ENCODE results near the gene BCKDHB.

BCKDHB gene

DNA sequence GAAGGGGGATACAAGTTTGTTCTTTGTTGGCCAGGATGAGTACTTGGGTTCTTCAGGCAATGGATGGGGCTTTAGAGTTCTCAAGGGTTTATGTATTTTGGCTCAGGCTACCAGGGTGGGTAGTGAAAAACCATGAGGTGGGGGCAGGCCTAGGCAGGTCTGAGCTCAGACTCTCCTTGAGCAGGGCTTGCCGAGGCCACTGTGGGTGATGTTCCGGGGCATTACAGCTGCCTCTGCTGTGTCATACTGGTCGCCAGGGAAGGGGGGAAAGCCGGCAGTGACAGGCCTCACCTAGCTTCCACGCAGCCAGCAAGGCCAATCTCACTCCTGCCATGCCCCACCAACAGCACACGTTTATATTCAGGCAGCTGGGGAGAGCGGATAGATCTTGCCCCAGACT is 79.6 kb downstream of the BCKDHB start:
- Histone ChIP-seq H3K27me3 (replicated peaks; ENCODE audit: control insufficient read depth, insufficient read depth, low read length) (no peaks in the 10 kb centered on the region), H3K4me3 (replicated peaks; ENCODE audit: low read depth, low read length) (no peak overlapping the region), H3K36me3 (ENCODE audit: control insufficient read depth, insufficient read depth, low read length) (no peaks in the 10 kb centered on the region)
- TF ChIP-seq CTCF (IDR thresholded peaks at IDR 0.05; ENCODE audit: insufficient read depth, low read length, poor library complexity, severe bottlenecking) = no peak
- DNase-seq (ENCODE audit: extremely low read depth, insufficient read length) = no peak

GRCh38 chr6:80196906-80197305 is 90.4 kb downstream of the BCKDHB start:
- no peaks in the 10 kb centered on the region for H3K27me3 ChIP-seq (replicated peaks; ENCODE audit: control insufficient read depth, insufficient read depth, low read length)
- DNase-seq (ENCODE audit: extremely low read depth, insufficient read length) = no peak
- no peak overlapping the region for H3K4me3 ChIP-seq (replicated peaks; ENCODE audit: low read depth, low read length)
- no peak for TF ChIP-seq CTCF (IDR thresholded peaks at IDR 0.05; ENCODE audit: insufficient read depth, low read length, poor library complexity, severe bottlenecking)
- no peaks in the 10 kb centered on the region for H3K36me3 ChIP-seq (ENCODE audit: control insufficient read depth, insufficient read depth, low read length)

DNA sequence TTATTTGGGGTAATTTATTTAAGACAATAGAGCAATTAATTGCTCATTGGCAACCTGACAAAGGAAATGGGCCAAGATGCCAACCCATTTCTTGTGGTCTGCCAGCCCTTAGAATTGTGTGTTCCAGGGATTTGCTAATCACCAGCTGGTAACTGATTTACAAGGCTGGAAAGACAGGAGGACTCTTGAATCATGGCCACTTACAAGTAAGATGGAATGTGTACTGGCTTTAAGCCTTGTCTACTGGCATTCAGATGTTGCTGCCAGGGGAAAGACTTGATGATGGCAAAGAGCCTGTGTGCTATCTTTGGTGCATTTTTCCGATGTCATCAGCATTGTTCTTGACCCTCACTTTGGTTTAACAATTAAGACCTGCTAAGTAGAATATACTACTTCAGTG is 91.0 kb downstream of the BCKDHB start:
- H3K27me3 ChIP-seq (replicated peaks; ENCODE audit: control insufficient read depth, insufficient read depth, low read length) = no peaks in the 10 kb centered on the region
- no peak for TF ChIP-seq CTCF (IDR thresholded peaks at IDR 0.05; ENCODE audit: insufficient read depth, low read length, poor library complexity, severe bottlenecking)
- no peak overlapping the region for H3K4me3 ChIP-seq (replicated peaks; ENCODE audit: low read depth, low read length)
- DNase-seq (ENCODE audit: extremely low read depth, insufficient read length) = no peak
- no peaks in the 10 kb centered on the region for H3K36me3 ChIP-seq (ENCODE audit: control insufficient read depth, insufficient read depth, low read length)

DNA sequence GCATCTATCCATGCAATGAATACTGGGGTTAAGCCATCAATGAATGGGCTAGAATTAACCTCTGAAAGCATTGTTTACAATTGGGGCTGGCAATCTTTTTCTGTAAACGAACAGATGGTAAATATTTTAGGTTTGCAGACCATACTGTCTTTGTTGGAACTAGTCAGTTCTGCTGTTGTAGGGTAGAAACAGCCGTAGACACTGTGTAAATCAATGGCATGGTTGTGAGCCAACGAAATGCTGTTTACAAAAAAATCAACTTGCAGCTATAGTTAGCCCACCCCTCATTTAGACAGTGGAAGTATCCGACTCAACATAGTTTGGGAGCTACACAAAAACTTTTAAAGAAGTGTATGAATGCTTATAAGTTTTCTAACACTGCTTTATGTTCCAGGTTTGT is 91.5 kb downstream of the BCKDHB start:
- H3K36me3 ChIP-seq (ENCODE audit: control insufficient read depth, insufficient read depth, low read length) = no peaks in the 10 kb centered on the region
- DNase-seq (ENCODE audit: extremely low read depth, insufficient read length) = no peak
- H3K4me3 ChIP-seq (replicated peaks; ENCODE audit: low read depth, low read length) = no peak overlapping the region
- no peaks in the 10 kb centered on the region for H3K27me3 ChIP-seq (replicated peaks; ENCODE audit: control insufficient read depth, insufficient read depth, low read length)
- TF ChIP-seq CTCF (IDR thresholded peaks at IDR 0.05; ENCODE audit: insufficient read depth, low read length, poor library complexity, severe bottlenecking) = no peak

DNA sequence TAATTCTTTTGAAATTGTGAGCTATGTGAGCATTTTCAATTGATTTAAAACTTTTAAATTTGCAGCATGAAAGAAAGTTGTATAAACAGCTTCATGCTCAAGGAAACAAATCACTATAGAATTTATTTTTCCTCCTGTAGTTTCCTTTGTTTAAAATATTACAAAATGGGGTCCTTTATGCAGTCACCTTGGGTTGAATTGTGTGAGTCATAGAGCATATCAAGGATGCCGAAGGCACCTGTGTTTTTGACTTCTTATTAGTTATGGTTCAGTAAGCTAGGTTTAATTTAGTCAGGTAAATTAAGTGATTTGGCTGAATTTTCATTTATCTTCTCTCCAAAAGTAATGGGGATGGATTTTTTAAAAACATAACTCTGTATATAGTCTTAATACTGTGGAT is 96.8 kb downstream of the BCKDHB start:
- Histone ChIP-seq H3K4me3 (replicated peaks; ENCODE audit: low read depth, low read length) (no peak overlapping the region), H3K27me3 (replicated peaks; ENCODE audit: control insufficient read depth, insufficient read depth, low read length) (no peaks in the 10 kb centered on the region), H3K36me3 (ENCODE audit: control insufficient read depth, insufficient read depth, low read length) (no peaks in the 10 kb centered on the region; the same call in 1 of the 2 replicates)
- no peak for DNase-seq (ENCODE audit: extremely low read depth, insufficient read length)
- no peak for TF ChIP-seq CTCF (IDR thresholded peaks at IDR 0.05; ENCODE audit: insufficient read depth, low read length, poor library complexity, severe bottlenecking)

GRCh38 chr6:80205404-80205803 is 98.9 kb downstream of the BCKDHB start:
- no peak for TF ChIP-seq CTCF (IDR thresholded peaks at IDR 0.05; ENCODE audit: insufficient read depth, low read length, poor library complexity, severe bottlenecking)
- Histone ChIP-seq H3K36me3 (ENCODE audit: control insufficient read depth, insufficient read depth, low read length) (no peaks in the 10 kb centered on the region; the same call in 1 of the 2 replicates), H3K4me3 (replicated peaks; ENCODE audit: low read depth, low read length) (no peak overlapping the region), H3K27me3 (replicated peaks; ENCODE audit: control insufficient read depth, insufficient read depth, low read length) (no peaks in the 10 kb centered on the region)
- DNase-seq (ENCODE audit: extremely low read depth, insufficient read length) = no peak

Measured in GM06990 (cell line).